AG04450 (cell line): ENCODE results near the gene DBI. TPM values are rescaled to one million over a fixed set of nuclear protein-coding genes. Genes with fewer than 3 reads are reported as not detected.

Experiments used
- CTCF ChIA-PET: fragments of 300-600, 350-600 bp; formaldehyde crosslinking; extraction: SDS; loops from one replicate; lab custom pipeline; 2022; ENCODE audit warnings: antibody characterized with exemption, inconsistent platforms; lab: Charles Lee
- POLR2A ChIA-PET: fragments of 350-600 bp; formaldehyde crosslinking; extraction: SDS; loops from one replicate; lab custom pipeline; 2021; ENCODE audit warnings: antibody characterized with exemption, inconsistent platforms; lab: Yijun Ruan, JAX
- DNase-seq: peaks from one replicate; pipeline ENCODE4 v3.0.0-alpha.2; 2011; ENCODE audit warnings: low read depth, low spot score
- H3K27ac ChIP-seq: one replicate; pipeline ENCODE4 v1.5.1; 2012; ENCODE audit warnings: low read depth, low read length, control low read depth
- H3K27me3 ChIP-seq: one replicate; pipeline ENCODE4 v1.6.0; 2012; ENCODE audit warnings: low read length; ENCODE audit not compliant: control insufficient read depth, insufficient read depth
- H3K4me3 ChIP-seq: 2 replicates; pipeline ENCODE4 v1.5.1; 2011; ENCODE audit warnings: mild to moderate bottlenecking, low read depth, low read length, control low read depth
- H3K9me3 ChIP-seq: 2 replicates; pipeline ENCODE4 v1.5.1; 2012; ENCODE audit warnings: low read length; ENCODE audit not compliant: control insufficient read depth, insufficient read depth
- CTCF ChIP-seq: IDR thresholded peaks from 2 replicates; pipeline ENCODE4 v1.5.1; 2011; ENCODE audit warnings: low read depth, low read length, control low read depth, inconsistent platforms
- polyA plus RNA-seq: library from polyadenylated mRNA; depleted of rRNA; stranded (reverse); fragments of >200 nt; gene quantifications from 2 replicates; pipeline ENCODE4 v1.2.3, GENCODE V29; 2011

The DBI gene
- polyA plus RNA-seq, 1 experiment = 244 TPM

GRCh38 chr2:119349289-119349688 lies 17.5 kb upstream of the DBI start:
- DNase-seq = no peak
- ChIA-PET CTCF (interaction anchor here (0.7 kb wide), 1 partner anchor 58 kb away, joined by 7 read pairs; no protein-coding TSS in a partner anchor), POLR2A (no interaction called here)
- no peak for TF ChIP-seq CTCF
- no peaks in the 10 kb centered on the region for H3K9me3 ChIP-seq
- no peak overlapping the region for H3K4me3 ChIP-seq
- no peak overlapping the region for H3K27ac ChIP-seq
- H3K27me3 ChIP-seq = no peaks in the 10 kb centered on the region

- ChIA-PET POLR2A (interaction anchor here (0.6 to 1.1 kb wide), 2 partner anchors 16 to 183 kb away, joined by 3 to 4 read pairs; partner anchors contain the start of genes C2orf76 and DBI), CTCF (interaction anchor here (0.9 kb wide), 2 partner anchors 224 to 469 kb away, joined by 3 to 6 read pairs; no protein-coding TSS in a partner anchor)
- Histone ChIP-seq H3K4me3 (no peak overlapping the region), H3K27ac (no peak overlapping the region), H3K9me3 (no peaks in the 10 kb centered on the region), H3K27me3 (no peaks in the 10 kb centered on the region)
- no peak for TF ChIP-seq CTCF
- DNase-seq = no peak
Measured at GRCh38 chr2:119350311-119350998, 16.3 kb upstream of the DBI start.

GRCh38 chr2:119352357-119352756 lies 14.4 kb upstream of the DBI start:
- POLR2A ChIA-PET = no interaction called here
- no peak for DNase-seq

GRCh38 chr2:119354860-119355259 lies 11.9 kb upstream of the DBI start:
- no peaks in the 10 kb centered on the region for H3K9me3 ChIP-seq
- CTCF ChIA-PET = no interaction called here
- H3K4me3 ChIP-seq = no peak overlapping the region
- TF ChIP-seq CTCF = no peak
- H3K27me3 ChIP-seq = no peaks in the 10 kb centered on the region
- H3K27ac ChIP-seq = no peak overlapping the region
- no peak for DNase-seq
- POLR2A ChIA-PET = no interaction called here

More at GRCh38 chr2:119352357-119352756, 14.4 kb upstream of the DBI start:
- Histone ChIP-seq H3K4me3 (no peak overlapping the region), H3K9me3 (no peaks in the 10 kb centered on the region), H3K27ac (no peak overlapping the region), H3K27me3 (no peaks in the 10 kb centered on the region)
- no peak for TF ChIP-seq CTCF
- CTCF ChIA-PET = no interaction called here

- no peak for TF ChIP-seq CTCF
- Histone ChIP-seq H3K4me3 (no peak overlapping the region), H3K27me3 (no peaks in the 10 kb centered on the region), H3K9me3 (no peaks in the 10 kb centered on the region), H3K27ac (no peak overlapping the region)
- ChIA-PET CTCF (no interaction called here), POLR2A (no interaction called here)
- no peak for DNase-seq
Measured at GRCh38 chr2:119359774-119360173, 7.0 kb upstream of the DBI start.
